Measurements from ENCODE around the gene ECHDC3.

Gene ECHDC3

GRCh38 chr10:11787374-11787773, 45.2 kb downstream of the ECHDC3 start:
- DNase-seq: no peak

- DNase-seq: no peak
These were observed 45.7 kb downstream of the ECHDC3 start for GRCh38 chr10:11787846-11788245.

- no peak for DNase-seq
These were observed 47.1 kb downstream of the ECHDC3 start for GRCh38 chr10:11789306-11789705.

- DNase-seq: no peak
These were observed 47.8 kb downstream of the ECHDC3 start for GRCh38 chr10:11789956-11790355.

- no peak for DNase-seq
These were observed 51.7 kb downstream of the ECHDC3 start for GRCh38 chr10:11793762-11794479.

GRCh38 chr10:11794566-11794965, 52.4 kb downstream of the ECHDC3 start:
- no peak for DNase-seq

GRCh38 chr10:11795101-11795920, 53.1 kb downstream of the ECHDC3 start:
- DNase-seq: no peak

- no peak for DNase-seq
These were observed 54.3 kb downstream of the ECHDC3 start for GRCh38 chr10:11796474-11796873.

GRCh38 chr10:11797281-11797680, 55.1 kb downstream of the ECHDC3 start:
- no peak for DNase-seq

GRCh38 chr10:11797847-11798633, 55.9 kb downstream of the ECHDC3 start:
- DNase-seq: no peak

- DNase-seq: no peak
These were observed 56.9 kb downstream of the ECHDC3 start for GRCh38 chr10:11798845-11799735.

GRCh38 chr10:11799736-11800080, 57.5 kb downstream of the ECHDC3 start:
- no peak for DNase-seq

GRCh38 chr10:11804336-11804735, 62.2 kb downstream of the ECHDC3 start:
- DNase-seq: no peak

- no peak for DNase-seq
These were observed 63.6 kb downstream of the ECHDC3 start for GRCh38 chr10:11805792-11806191.

- DNase-seq: no peak
These were observed 64.5 kb downstream of the ECHDC3 start for GRCh38 chr10:11806706-11807105.

GRCh38 chr10:11808808-11809207, 66.6 kb downstream of the ECHDC3 start:
- DNase-seq: no peak

GRCh38 chr10:11810313-11810766, 68.2 kb downstream of the ECHDC3 start:
- no peak for DNase-seq

GRCh38 chr10:11810973-11811372, 68.8 kb downstream of the ECHDC3 start:
- DNase-seq: no peak

GRCh38 chr10:11813177-11813576, 71.0 kb downstream of the ECHDC3 start:
- DNase-seq: no peak

Data from T-helper 1 cell (primary cell).